WI38 (cell line): ENCODE data around the gene COG3.

Experiments used
- H3K4me3 ChIP-seq: 2 replicates; pipeline ENCODE4 v1.5.1; 2011; ENCODE audit warnings: low read depth, mild to moderate bottlenecking, control low read depth, low read length
- CTCF ChIP-seq: IDR thresholded peaks from 2 replicates; pipeline ENCODE4 v1.5.1; 2012; ENCODE audit warnings: low read depth, mild to moderate bottlenecking, control low read depth, low read length

COG3 gene

GRCh38 chr13:45540864-45541263 is 76.1 kb downstream of the COG3 start:
- no peak overlapping the region for H3K4me3 ChIP-seq
- no peak for TF ChIP-seq CTCF

- H3K4me3 ChIP-seq: no peak overlapping the region
- TF ChIP-seq CTCF: no peak
These were observed 77.1 kb downstream of the COG3 start for GRCh38 chr13:45541806-45542205.

GRCh38 chr13:45542391-45542790 is 77.7 kb downstream of the COG3 start:
- TF ChIP-seq CTCF: no peak
- no peak overlapping the region for H3K4me3 ChIP-seq

GRCh38 chr13:45542878-45543277 is 78.1 kb downstream of the COG3 start:
- H3K4me3 ChIP-seq: no peak overlapping the region
- TF ChIP-seq CTCF: no peak

GRCh38 chr13:45544520-45544919 is 79.8 kb downstream of the COG3 start:
- no peak for TF ChIP-seq CTCF
- no peak overlapping the region for H3K4me3 ChIP-seq

- no peak for TF ChIP-seq CTCF
These were observed 81.1 kb downstream of the COG3 start for GRCh38 chr13:45545686-45546409.

GRCh38 chr13:45546410-45546765 is 81.6 kb downstream of the COG3 start:
- TF ChIP-seq CTCF: no peak
- H3K4me3 ChIP-seq: no peak overlapping the region

More at GRCh38 chr13:45545686-45546409, 81.1 kb downstream of the COG3 start:
- H3K4me3 ChIP-seq: no peak overlapping the region
